ENCODE results near the gene RBM25.

RBM25 gene

GRCh38 chr14:73057944-73058223 lies 450 bp upstream of the RBM25 start:
- in situ Hi-C loops (cut with HindIII; ENCODE audit: low sequenced_read_pairs), result no loop called here
- no peak for DNase-seq (ENCODE audit: low read depth, low spot score)
- peak overlapping the region; percentile 99 for H3K4me3 ChIP-seq (ENCODE audit: low read depth, low read length)
- TF ChIP-seq, protein P1, sequence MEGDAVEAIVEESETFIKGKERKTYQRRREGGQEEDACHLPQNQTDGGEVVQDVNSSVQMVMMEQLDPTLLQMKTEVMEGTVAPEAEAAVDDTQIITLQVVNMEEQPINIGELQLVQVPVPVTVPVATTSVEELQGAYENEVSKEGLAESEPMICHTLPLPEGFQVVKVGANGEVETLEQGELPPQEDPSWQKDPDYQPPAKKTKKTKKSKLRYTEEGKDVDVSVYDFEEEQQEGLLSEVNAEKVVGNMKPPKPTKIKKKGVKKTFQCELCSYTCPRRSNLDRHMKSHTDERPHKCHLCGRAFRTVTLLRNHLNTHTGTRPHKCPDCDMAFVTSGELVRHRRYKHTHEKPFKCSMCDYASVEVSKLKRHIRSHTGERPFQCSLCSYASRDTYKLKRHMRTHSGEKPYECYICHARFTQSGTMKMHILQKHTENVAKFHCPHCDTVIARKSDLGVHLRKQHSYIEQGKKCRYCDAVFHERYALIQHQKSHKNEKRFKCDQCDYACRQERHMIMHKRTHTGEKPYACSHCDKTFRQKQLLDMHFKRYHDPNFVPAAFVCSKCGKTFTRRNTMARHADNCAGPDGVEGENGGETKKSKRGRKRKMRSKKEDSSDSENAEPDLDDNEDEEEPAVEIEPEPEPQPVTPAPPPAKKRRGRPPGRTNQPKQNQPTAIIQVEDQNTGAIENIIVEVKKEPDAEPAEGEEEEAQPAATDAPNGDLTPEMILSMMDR (IDR thresholded peaks at IDR 0.05; ENCODE audit: low read depth, low read length), result no peak

DNA sequence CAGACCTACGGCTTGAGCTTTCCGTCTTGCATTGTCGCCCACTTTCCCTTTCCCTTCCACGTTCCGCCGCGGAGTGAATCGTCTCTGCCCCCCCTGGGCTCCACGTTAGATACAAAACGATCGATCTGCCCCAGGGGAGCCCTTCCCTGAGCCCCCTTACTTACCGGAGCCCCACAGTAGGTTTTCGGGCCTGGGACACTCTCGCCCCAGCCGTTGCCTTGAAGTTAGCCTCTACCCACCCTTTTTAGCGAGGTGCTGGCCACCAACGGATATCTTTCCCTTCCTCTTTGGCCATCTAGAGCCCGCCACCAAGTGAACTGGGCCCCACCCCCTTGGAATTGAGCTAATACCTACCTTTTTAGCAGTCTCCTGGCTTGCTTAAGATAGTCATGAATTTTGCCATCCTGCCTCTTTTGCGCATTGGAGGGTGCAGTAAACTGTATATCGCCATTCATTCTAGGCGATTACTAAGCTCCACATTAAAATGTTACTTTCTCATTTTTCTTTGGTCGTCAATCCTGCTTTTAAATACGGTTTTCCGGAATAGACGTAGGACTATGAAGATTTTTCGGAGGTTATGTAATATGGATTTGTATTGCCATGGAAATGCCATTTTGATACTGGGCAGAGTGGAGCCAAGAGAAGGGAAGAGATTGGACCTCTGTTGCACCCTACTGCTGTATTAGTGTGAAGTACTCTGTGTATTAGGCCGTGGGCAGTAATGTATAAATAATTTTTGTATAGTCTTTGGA lies 764 bp downstream of the RBM25 start:
- peak; percentile 38 for DNase-seq (ENCODE audit: low read depth, low spot score)
- in situ Hi-C loops (cut with HindIII; ENCODE audit: low sequenced_read_pairs), result no loop called here
- H3K4me3 ChIP-seq (ENCODE audit: low read depth, low read length), result peak overlapping the region; percentile 99
- TF ChIP-seq, protein P1 (IDR thresholded peaks at IDR 0.05; ENCODE audit: low read depth, low read length), result no peak

DNA sequence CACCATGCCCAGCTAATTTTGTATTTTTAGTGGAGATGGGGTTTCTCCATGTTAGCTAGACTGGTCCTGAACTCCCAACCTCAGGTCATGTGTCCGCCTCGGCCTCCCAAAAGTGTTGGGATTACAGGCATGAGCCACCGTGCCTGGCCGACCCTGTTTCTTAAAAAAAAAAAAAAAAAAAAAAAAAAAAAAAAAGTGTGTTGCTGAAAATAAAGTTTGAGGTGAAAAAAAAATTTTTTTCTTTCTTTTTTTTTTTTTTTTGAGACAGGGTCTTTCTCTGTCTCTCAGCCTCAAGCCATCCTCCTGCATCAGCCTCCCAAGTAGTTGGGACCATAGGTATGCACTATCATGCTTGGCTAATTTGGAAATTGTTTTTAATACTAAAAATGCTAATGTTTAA lies 11.3 kb downstream of the RBM25 start:
- in situ Hi-C loops (cut with HindIII; ENCODE audit: low sequenced_read_pairs), result no loop called here
- DNase-seq (ENCODE audit: low read depth, low spot score), result no peak
- no peak overlapping the region for H3K4me3 ChIP-seq (ENCODE audit: low read depth, low read length)
- TF ChIP-seq, protein P1 (IDR thresholded peaks at IDR 0.05; ENCODE audit: low read depth, low read length), result no peak

DNA sequence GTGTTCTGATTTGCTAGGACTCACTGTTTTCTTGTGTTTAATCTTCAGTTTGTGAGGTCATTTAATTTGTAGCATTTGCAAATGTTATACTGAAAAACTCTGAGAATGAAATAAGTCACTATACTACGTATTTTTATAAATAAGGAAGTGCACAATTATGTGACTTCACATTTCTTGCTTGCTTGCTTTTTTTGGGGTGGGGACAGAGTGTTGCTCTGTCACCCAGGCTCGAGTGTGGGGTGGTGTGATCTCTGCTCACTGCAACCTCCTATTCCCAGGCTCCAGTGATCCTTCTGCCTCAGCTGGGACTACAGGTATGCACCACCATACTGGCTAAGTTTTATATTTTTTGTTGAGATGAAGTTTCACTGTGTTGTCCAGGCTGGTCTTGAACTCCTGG lies 32.7 kb downstream of the RBM25 start:
- no peak overlapping the region for H3K4me3 ChIP-seq (ENCODE audit: low read depth, low read length)
- in situ Hi-C loops (cut with HindIII; ENCODE audit: low sequenced_read_pairs), result no loop called here
- TF ChIP-seq, protein P1 (IDR thresholded peaks at IDR 0.05; ENCODE audit: low read depth, low read length), result no peak
- DNase-seq (ENCODE audit: low read depth, low spot score), result no peak

- DNase-seq (ENCODE audit: low read depth, low spot score), result no peak
- TF ChIP-seq, protein P1 (IDR thresholded peaks at IDR 0.05; ENCODE audit: low read depth, low read length), result no peak
- no peak overlapping the region for H3K4me3 ChIP-seq (ENCODE audit: low read depth, low read length)
- in situ Hi-C loops (cut with HindIII; ENCODE audit: low sequenced_read_pairs), result no loop called here
Measured at GRCh38 chr14:73097421-73097820, 39.1 kb downstream of the RBM25 start.

- H3K4me3 ChIP-seq (ENCODE audit: low read depth, low read length), result no peak overlapping the region
- in situ Hi-C loops (cut with HindIII; ENCODE audit: low sequenced_read_pairs), result no loop called here
- DNase-seq (ENCODE audit: low read depth, low spot score), result no peak
- TF ChIP-seq, protein P1 (IDR thresholded peaks at IDR 0.05; ENCODE audit: low read depth, low read length), result no peak
Measured at GRCh38 chr14:73100334-73100733, 42.0 kb downstream of the RBM25 start.
